ENCODE data around the gene SLIT3.

The SLIT3 gene

DNA sequence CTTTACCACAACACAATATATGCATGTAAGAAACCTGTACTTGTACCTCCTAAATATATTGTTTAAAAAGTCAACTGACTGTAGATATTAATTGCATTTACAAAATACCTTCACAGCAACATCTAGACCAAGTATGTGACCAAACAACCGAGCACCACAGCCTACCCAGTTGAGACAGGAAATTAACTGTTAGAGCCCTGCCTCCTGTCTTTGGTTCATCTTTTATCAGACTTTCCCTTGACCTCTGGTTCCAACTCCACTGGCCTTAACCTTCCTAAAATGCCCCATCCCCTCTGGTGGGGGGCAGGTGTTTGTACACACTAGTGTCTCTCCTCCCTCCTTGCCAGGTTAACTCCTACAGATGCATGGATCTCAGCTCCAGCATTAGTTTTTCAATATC, 566.8 kb downstream of the SLIT3 start:
- in situ Hi-C loops (cut with MboI; ENCODE audit: low sequenced_read_pairs): no loop called here

DNA sequence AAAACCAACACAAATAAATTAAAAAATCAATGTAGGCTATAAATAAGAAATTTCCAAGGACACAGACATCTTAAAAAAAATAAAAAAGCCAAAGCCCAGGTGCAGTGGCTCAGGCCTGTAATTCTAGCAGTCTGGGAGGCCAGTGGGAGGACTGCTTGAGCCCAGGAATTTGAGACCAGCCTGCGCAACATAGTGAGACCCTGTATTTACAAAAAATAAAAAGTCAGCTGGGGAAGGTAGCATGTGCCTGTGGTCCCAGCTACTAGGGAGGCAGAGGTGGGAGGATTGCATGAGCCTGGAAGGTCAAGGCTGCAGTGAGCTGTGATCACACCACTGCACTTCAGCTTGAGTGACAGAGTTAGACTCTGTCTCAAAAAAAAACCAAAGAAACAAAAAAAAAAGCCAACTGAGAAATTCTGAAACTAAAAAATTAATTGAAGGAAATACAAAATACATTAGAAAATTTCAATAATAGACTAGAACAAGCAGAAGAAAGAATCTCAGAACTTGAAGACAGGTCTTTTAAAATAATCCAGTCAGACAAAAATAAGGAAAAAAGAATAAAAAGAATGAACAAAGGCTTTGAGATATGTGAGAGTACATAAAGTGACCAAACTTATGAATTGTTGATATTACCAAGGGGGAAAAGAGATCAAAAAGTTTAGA, 572.3 kb downstream of the SLIT3 start:
- in situ Hi-C loops (cut with MboI; ENCODE audit: low sequenced_read_pairs): no loop called here

DNA sequence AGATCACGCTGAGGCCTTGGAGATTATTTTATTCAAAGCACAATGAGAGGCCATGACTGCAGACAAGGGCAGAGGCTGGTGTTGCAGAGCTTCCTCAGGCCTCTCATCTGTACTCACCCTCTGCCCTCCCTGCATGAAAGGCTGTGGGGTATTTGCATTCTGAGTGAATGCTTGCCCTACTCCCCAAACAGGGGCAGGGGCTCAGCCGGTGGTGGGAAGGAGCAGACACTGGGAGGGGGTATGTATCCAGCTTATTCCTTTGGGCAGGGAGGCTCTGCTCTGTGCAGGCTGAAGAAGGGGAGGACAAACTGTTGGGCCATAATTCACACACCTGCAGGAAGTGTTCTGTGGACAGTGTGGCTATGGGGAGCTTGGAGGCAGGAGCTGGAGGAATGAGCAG, 573.4 kb downstream of the SLIT3 start:
- in situ Hi-C loops (cut with MboI; ENCODE audit: low sequenced_read_pairs): no loop called here

DNA sequence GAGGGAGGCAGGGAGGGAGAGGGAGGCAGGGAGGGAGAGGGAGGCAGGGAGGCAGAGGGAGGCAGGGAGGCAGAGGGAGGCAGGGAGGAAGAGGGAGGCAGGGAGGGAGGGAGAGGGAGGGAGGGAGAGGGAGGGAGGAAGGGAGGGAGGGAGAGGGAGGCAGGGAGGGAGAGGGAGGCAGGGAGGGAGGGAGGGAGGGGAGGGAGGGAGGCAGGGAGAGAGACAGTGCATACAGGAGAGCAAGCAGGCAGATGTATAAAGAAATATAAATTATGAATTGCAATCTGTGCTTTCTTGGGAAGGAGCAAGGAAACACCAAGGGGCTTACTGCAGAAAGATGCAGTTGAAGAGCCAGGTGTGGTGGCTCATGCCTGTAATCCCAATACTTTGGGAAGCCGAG, 574.6 kb downstream of the SLIT3 start:
- in situ Hi-C loops (cut with MboI; ENCODE audit: low sequenced_read_pairs): no loop called here

DNA sequence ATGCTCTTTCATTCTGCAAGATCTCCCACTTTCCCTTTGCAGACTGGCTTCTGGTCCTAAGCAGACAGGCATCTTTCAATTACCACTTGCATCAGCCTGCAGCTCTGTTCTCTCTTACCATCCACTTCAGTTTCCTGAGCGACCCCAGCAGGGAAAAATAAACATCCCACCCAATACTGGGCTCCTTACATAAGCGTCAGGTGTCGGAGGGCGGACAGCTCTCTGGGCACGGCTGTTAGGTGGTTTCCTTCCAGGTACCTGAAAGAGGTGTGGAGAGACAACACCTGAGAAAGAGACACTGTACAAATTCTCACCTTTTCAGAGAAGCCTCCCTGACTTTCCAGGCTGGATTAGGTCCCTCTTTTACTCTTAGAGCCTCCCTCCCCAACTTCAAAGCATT, 576.7 kb downstream of the SLIT3 start:
- in situ Hi-C loops (cut with MboI; ENCODE audit: low sequenced_read_pairs): no loop called here

DNA sequence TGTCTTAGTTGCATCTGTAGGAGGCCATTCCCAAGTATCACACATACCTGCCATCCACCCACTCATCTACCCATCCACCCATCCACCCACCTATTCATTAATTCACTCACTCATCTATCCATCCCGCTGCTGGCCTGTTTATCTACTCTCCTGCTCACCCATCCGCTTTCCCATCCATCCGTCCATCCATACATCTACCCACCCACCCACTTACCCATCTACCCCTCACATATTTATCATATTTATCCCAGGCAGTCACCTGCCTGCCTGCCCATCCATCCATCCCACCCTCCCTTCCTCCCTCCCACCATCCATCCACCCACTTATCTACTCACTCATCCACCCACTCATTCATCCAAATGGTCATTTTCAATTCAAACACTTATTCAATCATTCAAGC, 577.9 kb downstream of the SLIT3 start:
- in situ Hi-C loops (cut with MboI; ENCODE audit: low sequenced_read_pairs): no loop called here

DNA sequence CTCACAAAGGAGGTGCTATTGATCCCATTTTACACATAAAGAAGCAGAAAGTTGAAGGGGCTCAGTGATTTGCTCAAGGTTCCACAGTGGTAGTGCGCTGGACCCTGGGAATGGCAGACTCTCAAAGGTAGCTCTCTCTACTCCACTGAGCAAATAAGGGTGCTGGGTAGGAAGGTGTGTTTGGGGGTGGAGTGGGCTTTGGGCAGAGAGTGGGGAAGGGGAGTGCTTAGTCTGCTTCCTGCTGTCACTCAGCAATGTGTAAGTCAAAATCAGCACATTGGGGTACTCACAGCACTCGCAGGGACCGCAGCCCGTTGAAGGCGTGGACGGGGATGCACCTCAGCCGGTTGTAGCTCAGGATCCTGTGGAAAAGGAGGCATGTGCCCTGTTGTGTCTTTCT, 579.0 kb downstream of the SLIT3 start:
- in situ Hi-C loops (cut with MboI; ENCODE audit: low sequenced_read_pairs): no loop called here

DNA sequence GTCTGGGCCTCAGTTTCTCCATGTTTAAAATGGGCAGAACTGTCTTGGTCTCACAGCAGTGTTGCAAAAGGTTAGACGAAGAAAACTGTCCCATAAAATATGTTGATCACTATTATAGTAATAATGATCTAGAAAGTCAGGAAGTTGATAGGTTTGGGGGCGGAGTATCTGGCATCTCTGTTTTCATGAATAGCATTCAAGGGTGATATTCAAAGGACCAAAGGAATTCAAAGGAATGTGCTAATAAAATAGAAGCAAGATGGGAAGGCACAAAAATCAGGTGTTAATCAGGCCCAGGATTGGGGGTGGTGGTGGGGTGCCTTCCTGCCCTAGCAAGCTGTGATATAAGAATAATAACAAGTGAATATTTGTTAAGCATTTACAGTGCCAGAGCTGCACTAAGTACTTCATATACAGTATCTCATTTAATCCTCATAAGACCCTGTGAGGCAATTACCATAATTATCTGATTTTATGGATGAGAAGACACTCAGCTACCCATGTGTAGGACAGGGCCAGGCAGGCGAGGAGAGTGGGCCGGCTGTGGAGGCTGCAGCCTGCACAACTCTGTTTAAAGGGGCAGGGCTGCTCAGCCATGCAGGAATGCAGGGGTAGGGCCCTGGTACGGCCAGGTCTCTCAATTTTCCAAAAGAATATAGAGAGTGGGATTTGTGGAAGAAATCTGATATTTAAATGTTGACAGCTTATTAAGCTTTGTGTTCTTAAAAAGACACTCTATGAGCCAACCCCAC, 579.8 kb downstream of the SLIT3 start:
- in situ Hi-C loops (cut with MboI; ENCODE audit: low sequenced_read_pairs): no loop called here

DNA sequence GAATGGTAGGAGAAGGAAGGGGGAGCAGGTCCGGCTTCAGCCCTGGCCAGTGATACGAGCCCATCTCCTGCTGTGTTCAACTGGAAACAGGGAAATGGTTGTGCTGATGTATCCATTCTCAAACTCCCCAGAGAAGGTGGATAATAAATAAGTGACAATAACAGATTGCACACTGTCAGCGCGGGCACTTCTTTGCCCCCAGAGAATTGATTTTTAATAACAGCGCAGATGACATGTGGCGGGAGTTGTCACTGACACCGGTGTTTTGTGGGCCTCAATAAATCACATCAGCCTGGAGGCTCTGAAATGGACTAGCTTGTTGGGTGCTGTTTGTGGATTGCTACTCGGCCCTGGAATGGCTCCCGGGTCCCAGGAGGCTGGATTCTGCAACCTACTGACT, 580.4 kb downstream of the SLIT3 start:
- in situ Hi-C loops (cut with MboI; ENCODE audit: low sequenced_read_pairs): no loop called here

DNA sequence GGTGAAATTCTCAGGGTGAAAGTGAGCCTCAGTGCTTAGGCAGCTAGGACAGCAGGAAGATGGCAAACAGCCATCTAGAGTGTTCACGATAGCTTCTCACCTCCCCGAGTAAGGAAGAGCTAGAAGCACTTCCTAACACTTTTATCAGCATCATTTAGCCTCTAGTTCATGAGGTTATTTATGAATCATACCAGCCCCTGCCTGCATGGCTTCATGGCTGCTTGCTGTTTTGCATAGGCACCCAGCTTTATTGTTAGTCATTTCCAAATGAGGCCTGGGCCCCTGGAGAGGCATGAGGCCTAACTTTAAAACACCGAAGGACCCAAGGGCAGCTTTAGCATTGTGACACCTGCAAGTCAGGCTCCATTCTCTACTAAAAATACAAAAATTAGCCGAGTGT, 586.9 kb downstream of the SLIT3 start:
- in situ Hi-C loops (cut with MboI; ENCODE audit: low sequenced_read_pairs): no loop called here

DNA sequence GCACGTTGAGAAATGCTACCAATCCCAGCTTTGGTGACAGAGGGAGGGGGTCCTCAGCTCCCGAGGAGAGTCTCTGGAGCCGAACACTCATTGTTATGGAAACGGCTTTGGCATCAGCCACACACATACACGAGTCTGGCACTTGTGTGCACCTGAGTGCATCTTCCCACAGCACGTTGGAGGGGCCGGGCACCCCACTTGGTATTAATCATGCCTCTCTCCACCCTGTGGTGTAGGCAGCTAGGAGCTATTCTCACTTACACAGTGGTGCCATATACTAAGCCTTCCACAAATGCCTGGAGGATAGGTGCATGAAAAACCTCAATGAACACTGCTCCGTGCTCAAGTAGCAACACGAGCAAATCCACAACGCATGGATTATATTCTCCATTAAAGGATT, 587.9 kb downstream of the SLIT3 start:
- in situ Hi-C loops (cut with MboI; ENCODE audit: low sequenced_read_pairs): no loop called here

DNA sequence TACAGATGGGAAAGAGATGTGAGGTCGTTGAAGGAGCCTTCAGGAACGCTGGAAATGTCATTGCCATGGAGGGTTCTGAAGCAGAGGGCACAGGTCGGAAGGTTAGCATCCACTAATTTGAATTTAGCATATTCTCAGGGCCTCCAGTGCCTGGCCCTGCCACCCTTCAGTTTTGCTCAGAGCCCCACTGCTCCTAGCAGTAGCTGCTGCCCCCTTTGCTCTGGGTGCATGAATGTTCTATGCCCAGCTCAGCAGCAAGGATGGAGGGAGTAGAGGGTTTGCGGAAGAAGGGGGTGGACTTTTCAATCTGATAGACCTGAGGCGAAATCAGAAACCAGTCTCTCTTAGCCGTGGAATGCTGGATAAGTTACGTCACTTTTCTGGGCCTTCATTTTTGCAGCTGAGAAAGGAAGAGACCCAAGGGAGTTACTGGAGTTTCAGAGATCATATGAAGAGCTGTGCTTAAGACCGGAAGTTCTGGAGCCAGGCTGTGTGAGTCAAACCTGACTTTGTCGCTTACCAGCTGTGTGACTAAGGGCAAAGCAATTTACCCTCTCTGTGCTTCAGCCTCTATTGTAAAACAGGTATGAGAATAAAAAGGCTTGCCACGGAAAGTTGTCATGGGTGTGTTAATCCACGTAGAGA, 588.5 kb downstream of the SLIT3 start:
- in situ Hi-C loops (cut with MboI; ENCODE audit: low sequenced_read_pairs): no loop called here

DNA sequence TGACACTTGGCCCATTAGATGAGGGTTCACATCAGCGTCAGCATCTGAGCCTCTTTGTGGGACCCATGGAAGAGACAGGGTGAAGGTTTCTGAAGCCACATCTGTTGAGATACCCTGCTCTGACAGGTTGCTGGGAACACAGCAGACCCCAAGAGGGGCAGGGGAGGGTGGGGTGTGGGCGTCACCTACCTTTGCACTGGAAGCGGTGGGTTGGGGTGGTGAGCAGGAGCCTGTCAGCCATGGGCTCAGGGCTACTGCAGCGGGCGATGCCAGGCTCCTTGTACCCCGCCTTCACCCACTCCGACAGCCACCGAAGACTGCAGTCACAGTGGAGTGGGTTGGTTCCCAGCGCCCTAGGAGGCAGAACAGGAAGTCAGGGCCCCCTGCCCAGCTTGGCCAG, 590.2 kb downstream of the SLIT3 start:
- in situ Hi-C loops (cut with MboI; ENCODE audit: low sequenced_read_pairs): no loop called here

DNA sequence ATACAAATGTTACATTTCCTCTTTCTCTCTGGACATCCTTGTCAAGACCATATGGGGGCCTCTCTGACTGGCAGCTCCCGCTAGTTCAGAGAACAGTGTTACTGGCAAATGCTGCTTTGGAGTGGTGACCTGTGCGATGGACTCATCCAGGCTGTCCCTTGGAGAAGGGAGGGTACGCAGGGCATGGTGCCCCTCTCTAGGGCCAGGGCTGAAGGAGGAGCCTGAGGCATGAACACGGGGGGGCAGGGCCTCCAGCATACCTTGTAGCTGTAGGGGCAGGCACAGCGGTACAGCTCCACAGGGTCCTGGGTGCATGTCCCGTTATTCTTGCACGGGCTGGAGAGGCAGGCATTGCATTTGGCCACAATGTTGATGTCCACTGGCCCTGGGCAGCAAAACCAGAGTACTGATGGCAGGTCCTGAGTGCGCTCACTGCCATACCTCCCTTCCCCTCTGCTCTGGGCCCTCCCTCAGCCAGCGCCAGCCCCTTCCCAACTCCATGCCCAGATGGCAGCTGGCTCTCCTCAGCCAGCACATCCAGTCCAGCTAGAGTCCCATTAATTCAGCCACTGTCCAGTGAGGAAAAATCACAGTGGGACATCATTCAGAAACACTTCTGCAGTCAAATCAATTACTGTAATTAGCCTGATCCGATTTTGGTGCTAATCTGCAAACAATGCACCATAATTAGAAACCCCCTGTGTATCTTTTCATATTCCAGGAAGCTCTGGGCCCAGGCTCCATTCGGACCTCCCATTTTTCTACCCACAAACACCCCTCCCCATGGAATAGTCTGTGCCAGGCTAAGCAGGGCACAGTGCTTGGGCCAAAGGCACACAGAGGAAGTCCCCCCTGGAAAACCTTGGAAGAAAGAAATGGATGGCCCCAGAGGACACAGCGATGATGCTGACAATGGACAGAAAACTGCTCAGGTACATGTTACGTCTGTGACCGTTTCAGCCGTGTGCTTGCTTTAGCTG, 592.9 kb downstream of the SLIT3 start:
- in situ Hi-C loops (cut with MboI; ENCODE audit: low sequenced_read_pairs): no loop called here

DNA sequence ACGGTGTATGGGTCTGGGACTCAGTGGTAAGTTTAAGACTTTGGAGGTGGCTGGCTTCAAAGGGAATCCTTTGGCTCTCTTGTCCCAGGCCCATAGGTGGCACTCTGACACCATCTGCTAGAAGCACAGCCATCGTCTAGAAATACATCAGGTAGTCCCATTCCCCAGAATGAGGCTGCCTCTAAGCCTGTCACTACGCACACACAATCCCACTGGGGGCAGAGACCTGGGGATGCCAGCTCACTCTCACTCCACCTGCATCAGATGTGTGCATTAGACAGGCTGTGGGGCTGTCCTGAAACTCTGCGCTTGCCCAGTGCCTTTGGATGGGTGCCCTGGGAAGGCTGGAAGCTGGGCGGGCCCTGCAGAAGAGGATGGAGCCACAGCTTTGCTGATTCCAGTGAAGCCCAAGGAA, 594.3 kb downstream of the SLIT3 start:
- in situ Hi-C loops (cut with MboI; ENCODE audit: low sequenced_read_pairs): no loop called here

DNA sequence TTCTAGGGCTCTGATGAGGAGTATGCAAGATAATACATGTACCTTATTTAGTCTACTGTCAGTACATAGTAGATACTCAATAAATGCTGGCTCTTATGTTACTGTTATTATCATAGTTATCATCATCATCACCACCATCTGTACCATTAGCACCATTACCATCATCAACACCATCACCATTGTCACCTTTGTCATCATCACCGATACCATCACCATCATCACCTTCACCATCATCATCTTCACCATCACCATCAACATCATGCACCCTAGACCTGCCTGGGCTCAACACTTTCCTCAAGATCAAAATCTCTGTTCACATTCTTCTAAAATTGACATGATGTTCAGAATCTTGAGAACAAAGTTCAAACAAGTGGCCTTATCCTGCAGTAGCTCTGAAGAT, 595.6 kb downstream of the SLIT3 start:
- in situ Hi-C loops (cut with MboI; ENCODE audit: low sequenced_read_pairs): no loop called here

DNA sequence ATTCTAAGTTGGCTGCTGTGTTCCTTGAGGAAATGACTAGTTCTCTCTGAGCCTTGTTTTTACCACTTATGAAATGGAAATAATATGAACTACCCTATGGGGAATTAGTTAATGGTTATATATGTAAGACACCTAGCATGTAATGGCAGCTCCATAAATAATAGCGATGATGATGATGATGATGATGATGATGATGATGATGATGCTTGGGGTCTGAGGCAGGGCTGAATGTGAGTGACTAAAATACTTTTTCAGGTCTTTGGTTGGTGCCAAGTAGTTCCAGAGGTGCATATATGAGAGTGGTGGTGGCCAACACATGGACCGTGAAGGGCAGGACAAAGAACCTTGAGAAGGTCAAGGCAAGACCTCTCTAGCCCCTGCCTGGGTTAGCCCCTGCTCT, 598.4 kb downstream of the SLIT3 start:
- in situ Hi-C loops (cut with MboI; ENCODE audit: low sequenced_read_pairs): no loop called here

DNA sequence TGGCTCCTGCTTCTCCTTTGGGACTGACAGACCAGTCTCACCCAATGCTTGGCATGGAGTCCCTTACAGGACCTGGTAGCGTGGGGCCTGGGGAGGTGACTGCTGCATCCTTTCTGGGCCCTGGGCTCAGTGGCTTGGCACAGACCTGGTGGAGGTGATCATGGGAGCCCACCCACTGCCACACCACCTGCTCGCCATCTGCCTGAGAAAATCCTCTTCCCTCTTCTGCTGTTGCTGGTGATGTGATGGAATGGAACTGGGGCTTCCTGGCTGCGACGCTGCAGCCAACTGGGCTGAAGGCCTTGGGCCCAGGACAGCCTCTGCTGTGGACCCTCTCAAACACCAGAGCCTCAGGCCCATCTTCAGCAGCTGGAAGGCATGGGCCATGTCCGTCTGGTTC, 599.3 kb downstream of the SLIT3 start:
- in situ Hi-C loops (cut with MboI; ENCODE audit: low sequenced_read_pairs): no loop called here

DNA sequence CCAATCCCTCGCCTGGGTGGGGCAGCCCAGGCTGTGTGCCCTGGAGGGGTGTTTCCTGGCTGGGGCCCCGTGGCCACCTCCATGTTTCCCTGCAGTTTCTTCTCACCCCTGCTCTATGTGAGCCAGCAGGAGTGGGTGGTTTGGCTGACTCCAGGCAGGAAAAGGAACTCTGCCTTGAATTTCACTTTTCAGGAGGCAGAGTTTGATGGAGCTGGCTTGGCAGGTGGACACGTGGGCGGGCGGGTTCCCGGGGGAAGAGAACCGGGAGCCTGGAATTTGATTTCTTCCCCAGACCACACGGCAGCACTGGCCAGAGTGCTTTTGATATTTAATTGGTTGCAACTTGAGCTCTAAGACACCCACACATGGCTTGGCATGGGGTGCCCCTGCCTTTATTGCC, 601.9 kb downstream of the SLIT3 start:
- in situ Hi-C loops (cut with MboI; ENCODE audit: low sequenced_read_pairs): no loop called here

DNA sequence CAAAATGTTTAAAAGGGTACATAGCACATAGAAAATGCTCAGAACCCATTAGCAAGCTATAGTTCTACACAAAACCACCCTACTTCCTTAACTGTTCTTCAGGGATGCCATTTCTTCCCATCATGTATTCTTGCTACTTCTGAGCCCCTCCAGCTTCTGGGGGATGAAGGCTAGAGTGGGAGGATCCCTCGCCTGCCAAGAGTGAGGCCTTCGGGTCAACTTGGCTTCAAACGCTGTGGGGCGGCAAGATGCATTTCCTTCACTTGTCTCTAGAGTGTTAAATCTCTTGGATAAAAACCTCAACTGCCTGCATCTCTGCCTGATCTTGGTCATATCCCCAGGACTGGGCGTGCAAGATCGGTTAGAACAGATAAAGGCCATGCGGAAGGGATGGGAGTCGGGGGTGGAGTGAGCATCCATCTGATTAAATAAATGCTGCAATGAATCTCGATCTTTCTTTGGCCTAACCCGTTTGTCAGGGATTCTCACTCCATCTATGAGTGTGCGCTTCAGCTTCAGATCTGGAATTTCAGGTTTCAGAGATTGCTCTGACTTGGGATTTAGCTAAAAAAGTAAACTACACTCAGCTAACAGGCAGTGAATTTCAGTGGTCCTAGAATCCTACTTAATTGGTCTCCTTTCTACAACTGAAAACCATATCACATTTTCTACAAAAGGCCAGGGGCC, 603.8 kb downstream of the SLIT3 start:
- in situ Hi-C loops (cut with MboI; ENCODE audit: low sequenced_read_pairs): no loop called here

DNA sequence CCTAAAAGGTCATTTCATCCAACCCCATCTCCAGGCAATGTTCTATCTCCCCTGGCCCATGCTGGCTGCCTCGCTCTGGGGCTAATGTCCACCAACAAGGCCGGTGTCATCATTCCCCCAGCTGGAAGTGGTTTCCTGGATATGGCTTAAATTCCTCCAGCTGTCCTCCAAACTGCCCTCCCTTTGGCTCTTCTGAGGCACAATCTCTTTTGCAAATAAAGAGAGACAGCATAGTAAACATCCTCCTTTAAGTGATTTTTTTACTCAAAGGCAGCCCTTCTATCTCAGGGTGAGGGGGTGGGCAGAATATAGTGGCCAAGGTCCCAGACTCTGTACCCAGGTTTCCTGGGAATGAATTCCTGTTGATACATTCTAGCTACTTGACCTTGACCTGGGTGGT, 604.3 kb downstream of the SLIT3 start:
- in situ Hi-C loops (cut with MboI; ENCODE audit: low sequenced_read_pairs): no loop called here

Data from HL-60/S4 treated with retinoic acid at 250 ng/mL for 4 days and 3 days (cell line).